ENCODE results near the gene CELSR1.

CELSR1 gene

DNA sequence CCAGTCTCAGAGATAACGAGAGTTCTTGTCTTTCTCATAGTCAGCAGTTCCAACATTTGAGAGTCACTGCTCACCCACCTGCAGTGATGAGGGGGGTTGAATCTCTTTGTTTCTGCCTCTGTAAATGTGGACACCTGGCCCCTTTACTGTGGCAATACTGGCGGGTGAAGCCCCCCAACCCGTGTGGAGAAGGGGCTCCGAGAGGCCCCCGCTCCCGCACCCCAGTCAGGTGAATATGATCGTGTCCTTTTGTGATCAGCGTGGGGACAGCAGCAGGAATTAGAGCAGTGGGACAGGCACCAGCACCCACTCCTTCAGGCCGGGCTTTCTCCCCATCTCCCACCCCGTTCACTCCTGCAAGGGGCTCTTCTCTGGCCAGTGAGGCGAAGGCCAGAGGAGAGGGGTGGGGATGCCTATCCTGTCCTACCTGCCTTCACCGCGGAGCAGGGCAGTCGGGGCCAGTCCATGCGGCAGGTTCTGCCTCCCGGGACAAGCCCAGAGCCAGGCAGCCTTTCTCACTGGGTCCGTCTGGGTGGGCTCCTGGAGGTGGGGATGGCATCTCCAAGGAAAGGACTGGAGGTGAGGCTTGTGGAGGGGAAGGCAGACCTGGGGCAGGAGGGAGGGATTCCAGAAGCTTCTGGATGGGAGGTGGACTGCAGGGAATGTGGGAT, 12.7 kb upstream of the CELSR1 start:
- TF ChIP-seq, protein P1, sequence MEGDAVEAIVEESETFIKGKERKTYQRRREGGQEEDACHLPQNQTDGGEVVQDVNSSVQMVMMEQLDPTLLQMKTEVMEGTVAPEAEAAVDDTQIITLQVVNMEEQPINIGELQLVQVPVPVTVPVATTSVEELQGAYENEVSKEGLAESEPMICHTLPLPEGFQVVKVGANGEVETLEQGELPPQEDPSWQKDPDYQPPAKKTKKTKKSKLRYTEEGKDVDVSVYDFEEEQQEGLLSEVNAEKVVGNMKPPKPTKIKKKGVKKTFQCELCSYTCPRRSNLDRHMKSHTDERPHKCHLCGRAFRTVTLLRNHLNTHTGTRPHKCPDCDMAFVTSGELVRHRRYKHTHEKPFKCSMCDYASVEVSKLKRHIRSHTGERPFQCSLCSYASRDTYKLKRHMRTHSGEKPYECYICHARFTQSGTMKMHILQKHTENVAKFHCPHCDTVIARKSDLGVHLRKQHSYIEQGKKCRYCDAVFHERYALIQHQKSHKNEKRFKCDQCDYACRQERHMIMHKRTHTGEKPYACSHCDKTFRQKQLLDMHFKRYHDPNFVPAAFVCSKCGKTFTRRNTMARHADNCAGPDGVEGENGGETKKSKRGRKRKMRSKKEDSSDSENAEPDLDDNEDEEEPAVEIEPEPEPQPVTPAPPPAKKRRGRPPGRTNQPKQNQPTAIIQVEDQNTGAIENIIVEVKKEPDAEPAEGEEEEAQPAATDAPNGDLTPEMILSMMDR (conservative IDR thresholded peaks at IDR 0.05; ENCODE audit: control insufficient read depth, insufficient read depth, low read depth, low read length): no peak
- no peak overlapping the region for H3K4me3 ChIP-seq (ENCODE audit: control insufficient read depth, low read depth, low read length)
- no peak for DNase-seq (ENCODE audit: low read depth)

DNA sequence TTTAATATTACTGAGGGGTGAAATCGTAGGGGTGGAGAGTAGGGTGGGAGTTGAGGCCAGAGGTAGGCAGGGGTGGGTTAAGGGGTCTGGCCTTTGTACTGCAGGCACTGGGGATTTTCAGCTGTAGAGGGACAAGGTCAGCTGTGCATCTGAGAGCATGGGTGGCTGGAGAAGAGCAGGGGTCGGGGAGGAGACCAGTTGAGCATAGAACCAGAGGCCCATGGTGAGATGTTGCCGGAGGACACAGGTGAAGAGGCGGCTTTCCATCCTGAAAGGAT, 12.1 kb upstream of the CELSR1 start:
- TF ChIP-seq, protein P1 (conservative IDR thresholded peaks at IDR 0.05; ENCODE audit: control insufficient read depth, insufficient read depth, low read depth, low read length): no peak
- no peak overlapping the region for H3K4me3 ChIP-seq (ENCODE audit: control insufficient read depth, low read depth, low read length)
- DNase-seq (ENCODE audit: low read depth): no peak

DNA sequence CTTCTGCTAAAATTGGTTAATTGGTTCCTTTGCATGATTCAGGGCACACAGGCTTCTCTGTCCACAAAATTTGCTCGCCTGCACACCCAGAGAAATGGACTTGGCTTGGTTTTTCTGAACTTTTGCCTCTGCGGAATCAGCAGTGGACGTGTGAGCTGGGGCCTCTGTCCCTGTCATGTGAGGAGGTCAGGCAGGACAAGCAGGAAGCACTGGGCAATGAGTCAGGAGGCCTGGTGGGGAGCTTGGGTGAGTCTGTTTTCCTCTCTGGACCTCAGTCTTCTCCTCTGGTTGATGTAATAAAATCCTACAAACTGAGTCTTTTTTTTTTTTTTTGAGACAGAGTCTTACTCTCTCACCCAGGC, 10.4 kb upstream of the CELSR1 start:
- H3K4me3 ChIP-seq (ENCODE audit: control insufficient read depth, low read depth, low read length): no peak overlapping the region
- DNase-seq (ENCODE audit: low read depth): peak; percentile 94
- TF ChIP-seq, protein P1 (conservative IDR thresholded peaks at IDR 0.05; ENCODE audit: control insufficient read depth, insufficient read depth, low read depth, low read length): no peak

DNA sequence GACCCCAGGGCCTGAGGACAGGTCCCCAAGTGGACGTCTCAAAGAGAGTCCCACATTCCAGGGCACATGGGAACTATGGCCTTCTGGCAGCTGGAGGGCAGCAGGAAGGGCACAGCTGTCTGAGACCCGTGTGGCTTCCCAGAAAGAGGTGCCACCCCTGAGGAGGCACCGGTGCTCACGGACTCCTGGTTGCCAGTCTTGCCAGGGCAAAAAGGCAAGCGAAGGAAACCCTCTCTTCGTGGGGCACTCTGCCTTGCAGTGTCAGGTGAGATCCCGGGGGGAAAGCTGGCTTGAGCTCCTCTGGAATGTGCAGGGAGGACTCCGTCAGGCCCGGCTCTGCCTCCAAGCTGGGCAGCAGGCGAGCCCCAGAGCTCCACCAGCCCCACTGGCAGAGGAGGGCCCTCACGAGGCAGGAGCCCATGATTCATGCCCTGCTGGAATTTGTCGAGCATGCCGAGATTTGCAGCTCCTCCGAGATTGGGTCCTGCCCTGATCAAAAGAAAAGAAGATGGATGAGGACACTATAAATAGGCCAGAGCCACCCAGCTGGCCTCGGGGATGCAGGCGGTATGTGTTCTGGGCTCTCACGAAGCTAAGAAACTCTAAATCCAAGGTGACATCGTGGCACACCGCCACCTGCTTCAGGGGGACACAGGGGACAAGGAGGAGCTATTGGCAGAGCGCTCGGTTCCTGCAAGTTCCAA, 9.9 kb upstream of the CELSR1 start:
- TF ChIP-seq, protein P1 (conservative IDR thresholded peaks at IDR 0.05; ENCODE audit: control insufficient read depth, insufficient read depth, low read depth, low read length): no peak
- peak; percentile 65 for DNase-seq (ENCODE audit: low read depth)
- no peak overlapping the region for H3K4me3 ChIP-seq (ENCODE audit: control insufficient read depth, low read depth, low read length)

DNA sequence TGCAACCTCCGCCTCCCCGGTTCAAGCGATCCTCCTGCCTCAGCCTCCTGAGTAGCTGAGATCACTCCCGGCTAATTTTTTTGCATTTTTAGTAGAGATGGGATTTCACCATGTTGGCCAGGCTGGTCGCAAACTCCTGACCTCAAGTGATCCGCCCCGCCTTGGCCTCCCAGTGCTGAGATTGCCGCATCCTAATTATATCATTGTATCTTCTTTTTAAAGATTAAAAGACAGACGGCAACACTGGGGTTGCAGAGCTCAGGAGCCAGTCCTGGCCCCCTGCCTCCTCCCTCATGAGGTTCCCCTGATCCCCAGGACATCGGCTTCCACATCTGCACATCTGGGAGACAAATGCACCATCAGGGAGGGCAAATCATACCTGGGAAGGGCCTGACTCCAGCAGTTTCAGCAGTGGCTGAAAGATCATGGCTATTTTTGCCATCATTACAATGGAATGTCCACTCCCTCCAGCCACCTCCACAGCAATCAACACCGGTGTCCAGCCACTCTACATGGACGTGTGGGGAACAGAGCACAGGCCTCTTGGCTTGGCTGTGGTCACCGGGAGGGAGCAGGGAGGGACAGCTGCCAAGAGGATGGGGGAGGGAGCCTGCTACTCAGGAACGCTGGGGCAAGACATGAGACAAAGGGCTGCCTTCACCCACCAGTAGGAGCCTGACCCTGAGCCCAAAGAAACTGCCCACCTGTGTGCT, 9.2 kb upstream of the CELSR1 start:
- DNase-seq (ENCODE audit: low read depth): peak; percentile 50
- H3K4me3 ChIP-seq (ENCODE audit: control insufficient read depth, low read depth, low read length): no peak overlapping the region
- TF ChIP-seq, protein P1 (conservative IDR thresholded peaks at IDR 0.05; ENCODE audit: control insufficient read depth, insufficient read depth, low read depth, low read length): no peak

DNA sequence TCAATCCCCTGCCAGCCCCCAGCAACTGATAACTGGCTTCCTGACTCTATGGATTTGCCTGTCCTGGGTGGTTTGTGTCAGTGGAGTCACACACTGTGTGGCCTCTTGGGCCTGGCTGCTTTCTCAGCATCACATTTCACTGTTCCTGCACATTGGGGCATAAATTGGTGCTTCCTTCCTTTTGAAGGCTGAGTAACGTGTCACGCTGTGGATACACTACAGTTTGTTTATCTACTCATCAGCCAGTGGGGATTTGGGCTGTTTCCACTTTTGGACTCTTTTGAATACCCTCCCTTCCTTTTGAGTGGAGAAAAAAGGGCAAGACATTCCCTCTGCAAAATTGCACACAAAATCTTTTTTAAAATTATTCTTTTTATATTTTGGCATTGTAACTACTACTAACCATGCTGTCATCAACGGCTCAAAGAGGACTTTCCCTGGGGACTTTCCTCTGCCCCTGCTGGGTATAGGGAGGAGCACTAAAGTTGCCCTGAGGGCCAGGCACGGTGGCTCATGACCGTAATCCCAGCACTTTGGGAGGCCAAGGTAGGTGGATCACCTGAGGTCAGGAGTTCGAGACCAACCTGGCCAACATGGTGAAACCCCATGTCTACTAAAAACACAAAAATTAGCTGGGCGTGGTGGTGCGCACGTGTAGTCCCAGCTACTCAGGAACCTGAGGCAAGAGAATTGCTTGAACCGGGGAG, 7.8 kb upstream of the CELSR1 start:
- DNase-seq (ENCODE audit: low read depth): peak; percentile 17
- H3K4me3 ChIP-seq (ENCODE audit: control insufficient read depth, low read depth, low read length): no peak overlapping the region
- TF ChIP-seq, protein P1 (conservative IDR thresholded peaks at IDR 0.05; ENCODE audit: control insufficient read depth, insufficient read depth, low read depth, low read length): no peak
